GM21515 (cell line): ENCODE measurements around the gene VRK1.
"Not testable (repeated sequence)": the region's sequence is repeated elsewhere in the genome, so short reads cannot be mapped to it uniquely, and the experiment has no call there.

Source experiments
- ATAC-seq: cut with Tn5 transposase; IDR thresholded peaks from one replicate; pipeline ENCODE4 v1.9.1; 2021; ENCODE audit not compliant: unreplicated experiment

Gene VRK1

DNA sequence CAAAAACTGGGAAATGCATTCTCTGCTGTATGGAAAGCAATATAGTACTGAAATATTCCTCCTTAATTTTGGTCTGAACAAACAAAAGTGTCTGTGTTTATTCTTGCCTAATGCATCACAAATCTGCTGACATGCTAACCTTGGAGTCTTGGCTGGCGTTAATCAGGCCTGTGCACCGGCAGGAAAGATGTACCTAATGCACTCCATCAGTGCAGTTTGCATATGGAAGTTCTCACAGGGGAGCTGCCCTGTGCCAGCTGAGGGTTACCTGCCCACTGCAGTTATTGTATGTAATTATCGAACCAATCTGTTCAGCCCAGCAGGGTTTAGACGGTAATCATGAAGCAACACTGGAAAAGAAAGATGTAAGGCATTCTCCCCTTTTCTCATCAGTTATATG is 76.9 kb downstream of the VRK1 start:
- ATAC-seq = no peak

DNA sequence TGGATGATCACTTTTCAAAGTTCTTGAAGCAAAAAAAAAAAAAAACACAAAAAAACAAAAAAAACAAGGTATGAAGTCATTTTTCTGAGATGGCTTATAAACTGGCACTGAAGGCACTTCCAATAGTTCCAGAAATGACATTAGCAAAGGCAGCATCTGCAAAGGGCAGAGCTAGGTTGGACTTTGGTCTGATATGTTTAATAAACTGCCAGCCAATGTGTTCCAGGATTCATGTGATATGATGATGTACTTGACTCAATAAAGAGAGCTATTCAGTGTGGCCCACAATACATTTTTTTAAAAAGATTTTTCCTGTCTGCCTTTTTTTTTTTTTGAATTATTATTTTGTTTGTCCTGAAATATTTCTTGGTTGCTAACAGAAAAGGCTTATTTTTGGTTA is 79.6 kb downstream of the VRK1 start:
- ATAC-seq = no peak

DNA sequence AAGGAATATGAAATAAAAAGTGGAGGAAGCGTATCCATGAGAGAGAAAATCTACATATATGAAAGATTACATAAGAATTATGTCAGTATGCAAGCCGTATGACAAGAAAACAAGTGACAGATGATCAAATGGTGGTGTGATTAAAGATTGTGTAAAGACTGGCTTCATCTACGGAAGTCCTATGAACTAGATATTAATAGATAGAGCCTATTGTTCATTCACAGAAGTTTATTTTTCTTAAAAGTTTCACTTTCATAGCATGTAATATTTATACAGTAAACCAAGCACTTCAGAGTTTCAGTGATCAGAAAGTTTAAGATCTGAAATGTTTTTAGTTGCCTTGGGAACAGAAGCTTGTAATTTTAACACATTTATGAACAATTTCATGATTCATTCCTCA is 84.5 kb downstream of the VRK1 start:
- ATAC-seq = peak; percentile 77

DNA sequence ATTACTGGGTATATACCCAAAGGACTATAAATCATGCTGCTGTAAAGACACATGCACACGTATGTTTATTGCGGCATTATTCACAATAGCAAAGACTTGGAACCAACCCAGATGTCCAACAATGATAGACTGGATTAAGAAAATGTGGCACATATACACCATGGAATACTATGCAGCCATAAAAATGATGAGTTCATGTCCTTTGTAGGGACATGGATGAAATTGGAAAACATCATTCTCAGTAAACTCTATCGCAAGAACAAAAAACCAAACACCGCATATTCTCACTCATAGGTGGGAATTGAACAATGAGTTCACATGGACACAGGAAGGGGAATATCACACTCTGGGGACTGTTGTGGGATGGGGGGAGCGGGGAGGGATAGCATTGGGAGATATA is 86.8 kb downstream of the VRK1 start:
- ATAC-seq = not testable (repeated sequence)

DNA sequence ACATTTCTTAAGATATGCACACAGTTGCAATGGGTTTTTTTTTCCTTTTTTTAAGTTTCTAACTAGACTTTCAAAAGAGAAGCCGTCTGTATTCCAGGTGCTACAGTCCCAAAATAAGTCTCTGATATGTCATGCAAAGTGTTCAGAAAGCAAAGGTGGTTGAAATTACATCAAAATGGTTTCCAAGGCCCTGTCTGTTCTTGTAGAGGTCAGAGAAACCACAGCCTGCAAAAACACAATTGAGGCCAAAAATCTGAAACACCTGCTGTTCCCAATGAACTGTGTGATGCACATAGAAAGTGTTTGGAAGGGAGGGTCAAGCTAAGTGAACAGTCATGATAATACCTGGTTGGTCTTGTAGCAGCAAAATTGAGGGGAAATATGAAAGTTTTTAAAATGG is 91.0 kb downstream of the VRK1 start:
- ATAC-seq = peak; percentile 86

DNA sequence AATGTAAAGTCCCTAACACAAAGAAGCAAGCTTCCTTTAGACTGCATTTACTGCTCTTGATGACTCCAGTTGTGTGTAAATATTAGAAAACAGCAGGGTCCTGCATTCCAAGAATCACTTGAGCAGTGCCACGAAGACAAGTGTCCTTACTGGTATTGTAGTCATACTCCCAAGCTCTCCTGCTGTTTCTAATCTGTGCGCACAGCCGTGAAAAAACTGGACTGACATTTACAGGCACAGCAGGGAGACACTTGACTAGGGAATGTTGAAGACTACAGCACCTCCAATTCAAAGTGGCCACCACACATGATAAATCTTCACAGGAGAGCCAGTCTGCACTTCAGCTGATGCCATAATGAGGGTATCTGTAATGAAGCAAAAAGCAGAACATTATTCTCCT is 91.4 kb downstream of the VRK1 start:
- no peak for ATAC-seq

DNA sequence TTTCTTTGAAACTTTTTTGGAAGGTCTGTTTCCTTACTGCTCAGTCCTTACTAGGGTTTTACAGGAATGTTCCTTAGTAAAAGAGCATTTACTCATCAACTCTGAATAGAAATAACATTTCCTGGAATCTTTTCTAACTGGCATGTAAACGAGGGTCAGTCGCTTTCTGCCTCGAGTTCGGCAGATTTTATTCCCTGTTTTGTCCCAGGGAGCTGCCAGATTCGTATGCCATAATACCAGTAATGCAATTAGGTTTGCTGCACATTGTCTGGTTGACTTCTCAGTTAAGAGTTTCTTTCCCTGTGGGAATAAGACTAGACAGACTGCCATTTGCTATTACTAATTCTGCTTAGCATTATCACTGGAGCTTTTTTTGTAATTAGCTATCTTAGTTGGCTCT is 91.9 kb downstream of the VRK1 start:
- no peak for ATAC-seq

DNA sequence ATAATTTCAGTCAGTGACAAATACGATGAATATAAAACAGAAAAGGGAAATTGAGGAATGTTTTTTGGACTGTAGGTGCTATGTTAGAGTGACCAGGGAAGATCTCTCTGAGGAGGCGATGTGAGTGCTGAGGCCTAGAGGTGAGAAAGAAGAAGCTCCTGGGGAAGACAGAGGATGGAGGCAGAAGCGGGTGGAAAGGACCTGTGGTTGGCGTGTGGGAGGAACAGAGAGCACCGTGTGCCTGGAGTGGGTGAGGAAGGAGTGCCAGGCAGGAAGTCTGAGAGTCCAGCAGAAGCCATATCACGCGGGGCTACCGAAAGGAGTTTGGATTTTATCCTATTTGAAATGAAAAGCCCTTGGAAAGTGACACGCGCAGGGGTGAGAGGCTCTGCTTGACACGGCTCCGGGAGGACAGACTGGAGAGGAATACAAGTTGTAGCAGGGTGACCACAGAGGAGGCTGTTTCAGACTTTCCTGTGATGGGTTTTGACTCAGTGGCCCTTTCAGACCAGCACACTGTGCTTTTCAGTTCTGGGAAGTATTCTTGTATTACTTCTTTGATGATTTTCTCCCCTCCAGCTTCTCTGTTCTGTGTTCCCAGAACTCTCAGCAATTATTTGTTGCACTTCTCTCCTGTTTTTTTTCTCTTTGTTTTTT is 96.9 kb downstream of the VRK1 start:
- no peak for ATAC-seq

DNA sequence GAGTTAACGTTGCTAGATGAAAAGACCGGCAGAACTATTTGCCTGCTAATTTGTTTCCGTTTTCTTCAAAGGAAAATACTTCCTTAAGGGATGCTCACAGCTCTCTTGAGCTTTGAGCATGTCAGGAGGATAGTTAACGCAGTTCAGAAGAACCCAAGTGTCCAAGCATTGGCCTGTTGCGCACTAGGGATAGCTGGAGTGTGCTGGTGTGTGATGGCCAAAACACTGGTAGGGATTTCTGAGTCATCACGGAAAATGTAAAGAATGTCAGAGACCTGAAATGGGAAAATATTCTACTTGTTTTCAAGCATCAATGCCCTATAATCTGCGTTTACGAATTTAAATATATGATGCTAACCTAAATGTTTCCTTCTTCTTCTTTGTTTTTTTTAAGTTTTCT is 97.8 kb downstream of the VRK1 start:
- no peak for ATAC-seq

DNA sequence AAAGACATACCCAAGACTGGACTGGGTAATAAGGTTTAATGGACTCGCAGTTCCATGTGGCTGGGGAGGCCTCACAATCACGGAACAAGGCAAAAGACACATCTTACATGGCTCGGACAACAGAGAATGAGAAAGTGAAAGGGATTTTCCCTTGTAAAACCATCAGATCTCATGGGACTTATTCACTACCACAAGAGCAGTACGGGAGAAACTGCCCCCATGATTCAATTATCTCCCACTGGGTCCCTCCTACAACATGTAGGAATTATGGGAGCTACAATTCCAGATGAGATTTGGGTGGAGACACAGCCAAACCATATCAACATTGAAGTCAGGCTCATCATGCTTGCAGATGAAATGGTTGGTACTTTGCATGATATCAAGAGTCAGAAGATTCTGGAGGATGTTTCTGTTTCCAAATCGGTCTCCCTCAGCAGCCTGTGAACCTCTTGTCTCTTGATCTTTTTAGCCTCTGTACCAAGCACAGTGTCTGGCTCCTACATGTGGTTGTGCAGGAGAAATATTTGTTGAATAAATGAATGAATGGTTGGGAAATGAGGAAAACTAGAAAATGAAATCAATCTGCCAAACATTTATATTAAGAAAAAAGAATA is 98.6 kb downstream of the VRK1 start:
- peak; percentile 55 for ATAC-seq

DNA sequence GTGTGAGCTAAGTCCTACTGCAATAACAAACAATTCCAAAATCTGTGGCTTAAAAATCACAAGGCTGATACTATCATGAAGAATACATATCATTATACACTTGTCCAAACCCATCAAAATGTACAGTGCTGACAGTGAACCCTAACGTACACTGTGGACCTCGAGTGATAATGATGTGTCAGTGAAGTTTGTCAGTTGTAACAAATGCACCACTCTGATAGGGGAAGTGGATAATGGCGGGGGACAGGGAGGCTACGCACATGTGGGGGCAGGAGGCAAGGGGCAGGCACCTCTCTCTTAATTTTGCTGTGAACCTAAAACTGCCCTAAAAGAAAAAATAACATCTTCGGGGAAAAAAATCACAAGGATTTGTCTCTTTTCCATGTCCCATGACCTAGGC is 100.0 kb downstream of the VRK1 start:
- ATAC-seq = no peak

DNA sequence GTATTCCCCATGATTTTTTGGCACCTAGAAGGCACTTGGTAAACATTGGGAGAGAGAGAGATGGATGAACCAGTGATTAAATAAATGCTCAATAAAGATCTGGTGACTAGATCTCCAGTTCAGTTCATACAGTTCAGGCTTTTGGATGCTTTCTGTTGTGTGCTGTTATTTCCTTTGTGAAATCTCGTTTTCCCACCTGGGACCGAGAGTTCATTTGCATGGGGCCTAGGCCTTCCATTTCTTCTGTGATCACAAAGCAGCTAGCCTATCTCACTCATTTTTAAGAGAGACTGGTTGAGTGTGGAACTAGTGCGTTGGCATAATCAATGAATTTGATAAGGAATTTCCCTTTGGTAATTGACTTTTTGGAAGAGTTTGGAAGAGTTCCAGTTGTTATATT is 104.0 kb downstream of the VRK1 start:
- peak; percentile 95 for ATAC-seq

DNA sequence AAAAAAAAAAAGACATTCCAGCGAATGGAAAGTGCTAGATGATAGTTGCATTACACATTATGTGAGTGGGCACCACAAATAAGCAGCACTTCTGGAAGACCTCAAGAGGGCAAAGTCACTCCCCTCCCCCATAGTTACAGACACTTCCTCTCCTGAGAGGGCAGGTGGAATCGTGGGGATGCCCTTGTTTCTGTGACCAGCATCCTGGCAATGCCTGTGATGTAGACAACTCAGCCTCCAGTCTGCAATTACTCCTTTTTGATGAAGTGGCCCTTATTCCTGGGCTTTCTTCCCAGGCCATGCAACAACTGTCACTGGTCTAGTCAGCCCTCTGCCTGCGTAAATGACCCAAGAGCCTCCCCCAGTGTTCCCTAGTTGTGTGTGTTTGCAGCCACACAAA is 104.8 kb downstream of the VRK1 start:
- no peak for ATAC-seq

DNA sequence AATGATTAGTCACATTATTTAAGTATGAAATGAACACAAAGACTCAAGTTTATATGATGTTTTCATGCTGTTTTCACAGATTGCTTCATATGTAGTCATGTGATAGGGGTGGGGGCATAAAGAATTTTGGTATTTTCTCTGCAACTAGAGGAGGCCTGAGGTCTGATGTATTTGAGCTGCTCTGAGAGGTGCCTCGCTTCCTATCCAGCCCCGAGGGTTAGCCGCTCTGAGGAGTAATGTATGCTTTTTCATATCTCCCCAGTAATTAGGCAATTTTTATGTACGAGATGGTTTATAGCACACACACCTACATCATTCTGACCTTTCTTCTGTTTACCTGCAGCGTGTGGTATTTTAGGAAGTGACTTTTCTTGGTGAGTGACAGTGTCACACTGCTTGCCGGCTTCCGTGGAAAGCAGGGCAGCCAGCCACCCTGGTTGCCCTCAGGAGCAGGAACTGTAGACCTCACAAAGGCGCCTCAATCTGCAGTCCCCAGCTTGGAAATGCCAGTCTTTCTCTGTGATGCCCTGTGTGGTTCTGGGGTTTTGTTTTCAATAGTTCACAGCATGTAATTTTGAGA is 106.4 kb downstream of the VRK1 start:
- ATAC-seq = no peak

DNA sequence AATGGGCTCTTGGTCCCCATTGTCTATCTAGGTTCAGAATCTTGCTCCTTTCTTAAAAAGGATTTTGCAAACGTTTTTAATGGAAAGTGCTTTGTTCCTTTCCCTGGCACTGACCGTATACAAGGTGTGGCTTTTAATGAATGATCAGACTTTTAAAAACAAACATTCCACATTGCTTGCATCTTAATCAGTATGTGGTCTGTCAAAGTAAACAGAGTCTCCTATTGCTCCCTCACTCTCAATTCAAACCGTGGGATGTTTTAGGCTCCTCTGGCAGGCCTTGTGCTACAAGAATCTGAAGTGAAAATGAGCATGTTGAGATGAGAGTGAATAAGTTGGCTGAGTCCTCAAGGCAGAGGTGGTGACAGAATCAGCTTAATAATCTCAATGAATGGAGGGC is 107.0 kb downstream of the VRK1 start:
- ATAC-seq = no peak

DNA sequence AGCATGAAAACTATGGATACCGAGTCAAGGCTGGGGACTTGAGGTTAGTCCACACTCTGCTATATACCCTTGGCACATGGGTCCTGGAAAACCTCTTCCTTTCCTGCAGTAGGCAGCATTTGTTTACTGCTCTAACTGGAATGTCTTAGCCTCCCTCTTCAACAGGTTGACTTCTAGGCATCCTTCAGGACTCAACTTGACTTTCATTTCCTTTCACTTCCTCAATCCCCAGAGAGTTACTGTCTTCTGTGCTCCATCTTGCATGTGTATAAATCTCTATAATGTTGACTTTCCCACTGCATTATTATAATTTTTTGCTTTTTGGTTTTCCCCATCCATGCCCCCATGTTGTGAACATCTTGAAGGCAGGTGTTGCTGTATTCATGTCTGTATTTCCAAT is 107.9 kb downstream of the VRK1 start:
- ATAC-seq = no peak

DNA sequence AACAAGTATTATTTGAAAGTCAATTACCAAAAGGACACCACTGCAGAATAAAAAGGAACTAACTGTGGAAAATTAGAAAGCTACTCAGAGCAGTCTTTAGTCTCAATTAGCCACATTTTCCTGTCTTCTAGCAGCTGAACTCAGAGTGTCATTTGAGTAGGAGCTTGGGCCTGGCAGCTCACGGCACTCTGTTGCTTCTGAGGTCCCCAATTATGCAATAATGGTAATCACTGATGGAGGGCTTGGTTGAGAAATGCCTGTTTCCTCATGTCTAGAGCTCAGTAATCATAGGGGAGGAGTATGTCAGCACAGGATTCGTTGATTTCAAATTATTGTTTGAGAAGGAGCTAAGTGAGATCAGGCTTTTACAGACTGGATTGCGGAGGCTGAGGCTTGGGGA is 108.6 kb downstream of the VRK1 start:
- no peak for ATAC-seq

DNA sequence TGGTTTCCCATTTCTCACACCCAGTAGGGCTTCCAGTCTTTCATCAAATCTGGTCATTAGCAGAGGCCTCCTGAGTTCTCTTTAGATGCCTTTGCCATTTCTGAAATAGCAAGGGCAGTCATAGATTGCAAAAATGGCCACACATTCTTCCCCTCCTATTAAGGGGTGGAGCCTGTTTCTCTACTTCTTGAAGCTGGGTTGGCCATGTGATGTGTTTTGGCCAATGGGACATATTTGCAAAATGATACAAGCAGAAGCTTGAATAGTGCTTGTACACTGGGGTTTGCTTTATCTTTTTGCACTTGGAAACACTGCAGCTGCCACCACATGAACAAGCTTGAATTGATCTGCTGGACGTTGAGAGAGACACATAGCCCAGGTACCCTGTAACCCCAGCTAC is 109.3 kb downstream of the VRK1 start:
- no peak for ATAC-seq

DNA sequence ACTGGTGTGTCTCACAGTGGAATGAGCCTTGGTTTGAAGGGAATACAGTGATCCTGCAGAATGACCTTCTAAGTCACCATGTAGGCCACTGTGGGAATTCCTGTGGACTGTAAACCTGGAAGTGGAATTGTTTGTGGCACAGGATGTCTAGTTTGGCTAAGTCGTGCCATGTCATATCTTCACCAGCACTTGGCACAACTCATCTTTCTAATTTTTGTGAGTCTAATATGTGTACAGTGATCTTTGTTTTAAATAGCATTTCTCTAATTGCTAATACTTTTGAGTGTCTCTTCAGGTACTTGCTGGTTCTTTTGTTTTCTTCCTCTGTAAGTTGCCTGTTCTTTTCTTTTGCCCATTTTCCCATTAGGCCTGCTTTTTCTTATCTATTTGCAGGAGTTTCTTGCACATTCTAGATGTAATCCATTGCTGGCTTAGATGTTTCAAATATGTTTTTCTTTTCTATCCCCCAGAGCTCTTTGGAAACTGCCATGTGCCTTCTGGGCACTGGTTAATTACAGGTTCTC is 112.7 kb downstream of the VRK1 start:
- no peak for ATAC-seq

DNA sequence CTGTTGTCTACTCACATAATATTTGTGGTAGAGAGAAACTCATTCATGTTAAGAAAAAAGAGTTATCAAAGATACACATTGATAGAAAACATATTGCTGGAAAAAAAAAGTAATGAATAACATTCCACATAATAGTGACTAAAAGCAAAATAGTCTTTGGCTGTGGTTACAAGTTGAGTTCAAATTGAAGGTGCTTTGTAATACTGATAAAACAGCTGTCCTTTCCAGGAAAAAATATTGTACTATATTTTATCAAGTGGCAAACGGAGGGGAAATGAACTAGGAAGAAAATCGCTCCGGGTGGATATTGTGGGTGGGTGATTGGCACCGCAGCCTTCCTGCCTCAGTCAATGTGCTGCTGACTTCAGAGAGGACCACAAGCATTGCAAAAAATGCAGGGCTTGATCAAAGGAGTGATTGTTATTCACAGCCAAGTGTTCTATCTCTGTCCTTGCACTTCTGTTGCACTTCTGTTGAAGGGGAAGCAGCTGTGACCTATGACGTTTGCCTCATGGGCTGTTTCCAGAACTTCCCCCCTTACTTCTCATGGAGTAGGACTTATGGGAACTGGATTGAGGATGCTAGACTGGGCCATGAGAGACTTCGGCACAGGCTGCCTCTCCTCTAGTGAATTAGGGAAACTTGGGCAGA is 114.4 kb downstream of the VRK1 start:
- ATAC-seq = no peak

DNA sequence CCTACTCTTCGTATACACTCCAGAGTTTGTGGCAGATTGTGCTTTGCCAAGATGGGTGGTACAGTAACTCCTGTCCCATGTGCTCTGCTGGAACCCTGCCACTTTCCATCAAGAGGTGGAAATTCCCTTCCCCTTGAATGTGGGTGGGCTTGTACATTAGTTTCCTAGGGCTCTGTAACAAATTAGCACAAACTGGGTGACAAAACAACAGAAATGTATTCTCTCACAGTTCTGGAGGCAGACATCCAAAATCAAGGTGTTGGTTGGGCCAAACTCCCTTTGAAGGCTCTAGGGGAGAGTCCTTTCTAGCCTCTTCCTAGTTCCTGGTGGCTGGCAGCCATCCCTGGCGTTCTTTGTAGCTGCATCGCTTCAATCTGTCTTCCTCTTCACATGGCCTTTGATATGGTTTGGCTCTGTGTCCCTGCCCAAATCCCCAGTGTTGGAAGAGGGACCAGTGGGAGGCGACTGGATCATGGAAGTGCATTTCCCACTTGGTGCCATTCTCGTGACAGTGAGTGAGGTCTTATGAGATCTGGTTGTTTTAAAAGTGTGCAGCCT is 117.5 kb downstream of the VRK1 start:
- no peak for ATAC-seq

DNA sequence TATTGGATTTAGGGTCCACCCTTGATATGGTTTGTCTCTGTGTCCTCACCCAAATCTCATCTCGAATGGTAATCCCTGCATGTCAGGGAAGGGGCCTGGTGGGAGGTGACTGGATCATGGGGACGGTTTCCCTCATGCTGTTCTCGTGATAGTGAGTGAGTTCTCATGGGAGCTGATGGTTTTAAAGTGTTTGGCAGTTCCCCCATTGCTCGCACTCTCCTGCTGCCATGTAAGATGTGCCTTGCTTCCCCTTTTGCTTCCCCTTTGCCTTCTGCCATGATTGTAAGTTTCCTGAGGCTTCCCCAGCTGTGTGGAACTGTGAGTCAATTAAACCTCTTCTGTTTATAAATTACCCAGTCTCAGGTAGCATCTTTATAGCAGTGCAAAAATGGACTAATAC is 118.3 kb downstream of the VRK1 start:
- no peak for ATAC-seq
